Measurements from ENCODE around the gene SH2D5.

Gene SH2D5

DNA sequence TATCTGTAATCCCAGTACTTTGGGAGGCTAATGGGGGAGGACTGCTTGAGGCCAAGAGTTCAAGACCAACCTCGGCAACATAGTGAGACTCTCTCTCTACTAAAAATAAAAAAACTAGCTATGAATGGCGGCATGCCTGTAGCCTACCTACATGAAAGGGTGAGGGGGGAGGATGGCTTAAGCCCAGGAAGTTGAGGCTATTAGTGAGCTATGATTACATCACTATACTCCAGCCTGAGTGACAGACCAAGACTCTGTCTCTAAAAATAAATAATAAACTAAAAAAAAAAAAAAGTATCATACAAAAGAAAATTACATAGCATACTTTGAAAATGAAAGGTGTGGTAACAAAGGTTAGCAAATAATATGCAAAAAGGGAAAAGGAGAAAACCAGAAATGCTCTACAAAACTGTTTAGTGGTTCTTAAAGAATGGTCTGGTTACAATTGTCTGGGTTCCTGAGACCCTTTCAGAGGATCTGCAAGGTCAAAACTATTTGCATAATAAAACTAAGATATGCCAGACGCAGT, 19.0 kb upstream of the SH2D5 start:
- Histone ChIP-seq H3K4me3 (replicated peaks; ENCODE audit: insufficient read depth, low read length) (no peak overlapping the region), H3K27ac (replicated peaks) (no peak overlapping the region), H3K27me3 (ENCODE audit: insufficient read depth, poor library complexity, severe bottlenecking) (no peaks in the 10 kb centered on the region)
- DNase-seq (ENCODE audit: low read depth in 1 of 2, low spot score in 1 of 2): no peak
- TF ChIP-seq CTCF (IDR thresholded peaks at IDR 0.05; ENCODE audit: insufficient read depth, low read length): no peak
- TF ChIP-seq SPI1 (IDR thresholded peaks at IDR 0.05; ENCODE audit: borderline replicate concordance, low read depth): no peak
- TF ChIP-seq, protein P1, sequence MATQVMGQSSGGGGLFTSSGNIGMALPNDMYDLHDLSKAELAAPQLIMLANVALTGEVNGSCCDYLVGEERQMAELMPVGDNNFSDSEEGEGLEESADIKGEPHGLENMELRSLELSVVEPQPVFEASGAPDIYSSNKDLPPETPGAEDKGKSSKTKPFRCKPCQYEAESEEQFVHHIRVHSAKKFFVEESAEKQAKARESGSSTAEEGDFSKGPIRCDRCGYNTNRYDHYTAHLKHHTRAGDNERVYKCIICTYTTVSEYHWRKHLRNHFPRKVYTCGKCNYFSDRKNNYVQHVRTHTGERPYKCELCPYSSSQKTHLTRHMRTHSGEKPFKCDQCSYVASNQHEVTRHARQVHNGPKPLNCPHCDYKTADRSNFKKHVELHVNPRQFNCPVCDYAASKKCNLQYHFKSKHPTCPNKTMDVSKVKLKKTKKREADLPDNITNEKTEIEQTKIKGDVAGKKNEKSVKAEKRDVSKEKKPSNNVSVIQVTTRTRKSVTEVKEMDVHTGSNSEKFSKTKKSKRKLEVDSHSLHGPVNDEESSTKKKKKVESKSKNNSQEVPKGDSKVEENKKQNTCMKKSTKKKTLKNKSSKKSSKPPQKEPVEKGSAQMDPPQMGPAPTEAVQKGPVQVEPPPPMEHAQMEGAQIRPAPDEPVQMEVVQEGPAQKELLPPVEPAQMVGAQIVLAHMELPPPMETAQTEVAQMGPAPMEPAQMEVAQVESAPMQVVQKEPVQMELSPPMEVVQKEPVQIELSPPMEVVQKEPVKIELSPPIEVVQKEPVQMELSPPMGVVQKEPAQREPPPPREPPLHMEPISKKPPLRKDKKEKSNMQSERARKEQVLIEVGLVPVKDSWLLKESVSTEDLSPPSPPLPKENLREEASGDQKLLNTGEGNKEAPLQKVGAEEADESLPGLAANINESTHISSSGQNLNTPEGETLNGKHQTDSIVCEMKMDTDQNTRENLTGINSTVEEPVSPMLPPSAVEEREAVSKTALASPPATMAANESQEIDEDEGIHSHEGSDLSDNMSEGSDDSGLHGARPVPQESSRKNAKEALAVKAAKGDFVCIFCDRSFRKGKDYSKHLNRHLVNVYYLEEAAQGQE (IDR thresholded peaks at IDR 0.05; ENCODE audit: insufficient replicate concordance, low read depth): no peak
- TF ChIP-seq POLR2AphosphoS5 (IDR thresholded peaks at IDR 0.05; ENCODE audit: low read depth): no peak
- TF ChIP-seq GABPA (IDR thresholded peaks at IDR 0.05; ENCODE audit: low read depth): no peak

GRCh38 chr1:20742671-20743070, 10.2 kb upstream of the SH2D5 start:
- TF ChIP-seq, protein P1 (IDR thresholded peaks at IDR 0.05; ENCODE audit: insufficient replicate concordance, low read depth): no peak
- TF ChIP-seq GABPA (IDR thresholded peaks at IDR 0.05; ENCODE audit: low read depth) (no peak), CTCF (IDR thresholded peaks at IDR 0.05; ENCODE audit: insufficient read depth, low read length) (no peak), SPI1 (IDR thresholded peaks at IDR 0.05; ENCODE audit: borderline replicate concordance, low read depth) (no peak), POLR2AphosphoS5 (IDR thresholded peaks at IDR 0.05; ENCODE audit: low read depth) (no peak)
- no peak overlapping the region for H3K27ac ChIP-seq (replicated peaks)
- no peaks in the 10 kb centered on the region for H3K27me3 ChIP-seq (ENCODE audit: insufficient read depth, poor library complexity, severe bottlenecking)
- H3K4me3 ChIP-seq (replicated peaks; ENCODE audit: insufficient read depth, low read length): no peak overlapping the region
- DNase-seq (ENCODE audit: low read depth in 1 of 2, low spot score in 1 of 2): no peak

- no peak for DNase-seq (ENCODE audit: low read depth in 1 of 2, low spot score in 1 of 2)
- Histone ChIP-seq H3K27ac (replicated peaks) (no peak overlapping the region), H3K4me3 (replicated peaks; ENCODE audit: insufficient read depth, low read length) (no peak overlapping the region), H3K27me3 (ENCODE audit: insufficient read depth, poor library complexity, severe bottlenecking) (no peaks in the 10 kb centered on the region)
- TF ChIP-seq, protein P1 (IDR thresholded peaks at IDR 0.05; ENCODE audit: insufficient replicate concordance, low read depth): no peak
- no peak for TF ChIP-seq GABPA (IDR thresholded peaks at IDR 0.05; ENCODE audit: low read depth)
- TF ChIP-seq SPI1 (IDR thresholded peaks at IDR 0.05; ENCODE audit: borderline replicate concordance, low read depth): no peak
- no peak for TF ChIP-seq CTCF (IDR thresholded peaks at IDR 0.05; ENCODE audit: insufficient read depth, low read length)
- no peak for TF ChIP-seq POLR2AphosphoS5 (IDR thresholded peaks at IDR 0.05; ENCODE audit: low read depth)
Measured at GRCh38 chr1:20740781-20741180, 8.3 kb upstream of the SH2D5 start.
